Cardiac atrium fibroblast (primary cell): Measurements from ENCODE around the gene TESPA1. TPM values are rescaled to one million over a fixed set of nuclear protein-coding genes. Genes with fewer than 3 reads are reported as not detected.

Experiments
- total RNA-seq: library from RNA; depleted of rRNA; stranded (reverse); fragments of >200 nt; gene quantifications from 2 replicates; pipeline ENCODE4 v1.2.3, GENCODE V29; 2015

TESPA1 gene, protein sequence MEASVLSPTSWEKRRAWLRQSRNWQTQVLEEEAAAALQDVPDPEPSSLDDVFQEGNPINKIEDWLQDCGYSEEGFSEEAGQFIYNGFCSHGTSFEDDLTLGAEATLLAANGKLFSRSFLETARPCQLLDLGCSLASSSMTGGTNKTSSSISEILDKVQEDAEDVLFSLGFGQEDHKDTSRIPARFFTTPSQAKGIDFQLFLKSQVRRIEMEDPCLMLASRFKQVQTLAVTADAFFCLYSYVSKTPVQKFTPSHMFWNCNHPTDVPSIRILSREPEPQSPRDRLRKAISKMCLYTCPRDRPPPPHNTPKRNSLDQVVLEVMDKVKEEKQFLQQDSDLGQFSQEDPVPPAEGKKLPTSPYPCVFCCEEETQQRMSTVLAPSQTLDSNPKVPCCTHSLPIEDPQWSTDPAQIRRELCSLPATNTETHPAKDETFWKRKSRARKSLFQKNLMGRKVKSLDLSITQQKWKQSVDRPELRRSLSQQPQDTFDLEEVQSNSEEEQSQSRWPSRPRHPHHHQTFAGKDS
- total RNA-seq: not detected in 2 replicates

GRCh38 chr12:54984658-54985376 is at the start of gene TESPA1:
TESPA1 (minus strand) TSS chr12:54984762; CDS start chr12:54974562, 10,200 bp downstream.

DNA sequence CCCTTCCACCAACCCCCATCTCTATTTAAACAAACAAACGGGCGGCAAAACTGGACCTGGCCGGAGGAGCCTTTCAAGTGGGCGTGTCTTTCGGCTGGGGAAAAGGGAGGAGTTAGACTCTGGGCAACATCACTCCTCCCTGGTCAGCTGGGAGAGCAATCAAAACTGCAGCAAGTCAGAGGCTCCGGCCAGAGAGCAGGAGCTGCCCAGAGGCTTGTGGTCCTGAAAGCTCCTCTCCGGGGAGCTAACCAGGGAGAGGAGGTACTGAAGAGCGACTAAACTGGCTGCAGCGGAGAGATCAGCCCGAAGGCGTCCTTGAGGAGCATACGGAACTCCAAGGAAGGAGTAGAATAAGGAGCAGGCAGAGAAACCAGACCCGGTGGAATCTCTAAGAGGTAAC is 35.2 kb upstream of the TESPA1 start, which contains the start of gene NEUROD4:
TSS of gene NEUROD4 (plus strand) at position 191 of the 400 bp plus-strand sequence. CDS start 6,466 bp downstream, outside the sequence.

Other genes with a start within 250 kb of the TESPA1 start
- gene MUCL1, start 130.2 kb downstream of the TESPA1 start, total RNA-seq: not detected in 2 replicates
- gene NEUROD4, start 35.2 kb upstream of the TESPA1 start, total RNA-seq: not detected in 2 replicates
- gene OR9K2, start 141.6 kb upstream of the TESPA1 start, total RNA-seq: not detected in 2 replicates
- not detected in 2 replicates for gene OR10A7, start 236.3 kb upstream of the TESPA1 start, total RNA-seq